SK-N-SH treated with all-trans-retinoic acid at 6 μM for 48 hours (cell line): ENCODE measurements around the gene PTPRG.
A peak's percentile ranks its signal among the peaks of the same experiment; 100 is the strongest.

Experiments used
- ARNTL ChIP-seq: fragments of 450-650 bp; formaldehyde crosslinking; IDR thresholded peaks from 2 replicates; pipeline ENCODE4 v1.5.0; 2020; ENCODE audit warnings: low read depth, mild to moderate bottlenecking, moderate library complexity, borderline replicate concordance
- CSDC2 ChIP-seq: fragments of 250-450 bp; sonication (Bioruptor Pico); IDR thresholded peaks from 2 replicates; pipeline ENCODE4 v1.5.0; 2020; ENCODE audit warnings: mild to moderate bottlenecking, moderate library complexity
- ISL1 ChIP-seq: fragments of 250-450 bp; sonication (Bioruptor Pico); IDR thresholded peaks from 2 replicates; pipeline ENCODE4 v2.1.2; 2022; ENCODE audit warnings: mild to moderate bottlenecking, moderate library complexity
- ZC3H10 ChIP-seq: fragments of 250-450 bp; sonication (Bioruptor Pico); IDR thresholded peaks from 2 replicates; pipeline ENCODE4 v1.5.1; 2021; ENCODE audit warnings: mild to moderate bottlenecking, moderate library complexity
- ZFP3 ChIP-seq: fragments of 250-450 bp; sonication (Bioruptor Pico); IDR thresholded peaks from 2 replicates; pipeline ENCODE4 v1.5.0; 2020; ENCODE audit warnings: mild to moderate bottlenecking, moderate library complexity
- ZFP30 ChIP-seq: fragments of 450-650 bp; formaldehyde crosslinking; IDR thresholded peaks from 2 replicates; pipeline ENCODE4 v1.5.0; 2022; ENCODE audit warnings: mild to moderate bottlenecking, moderate library complexity
- TF ChIP-seq, protein P1 (sequence below): fragments of 250-450 bp; sonication (Bioruptor Pico); IDR thresholded peaks from 2 replicates; pipeline ENCODE4 v1.5.1; 2020; ENCODE audit warnings: low read depth, mild to moderate bottlenecking, moderate library complexity
- TF ChIP-seq, protein P2 (sequence below): fragments of 250-450 bp; sonication (Bioruptor Pico); IDR thresholded peaks from 2 replicates; pipeline ENCODE4 v1.5.1; 2021; ENCODE audit warnings: mild to moderate bottlenecking, moderate library complexity
- TF ChIP-seq, protein P3 (sequence below): fragments of 250-450 bp; sonication (Bioruptor Pico); IDR thresholded peaks from 2 replicates; pipeline ENCODE4 v1.5.0; 2020; ENCODE audit warnings: mild to moderate bottlenecking, moderate library complexity
- TF ChIP-seq, protein P4 (sequence below): fragments of 250-450 bp; sonication (Bioruptor Pico); IDR thresholded peaks from 2 replicates; pipeline ENCODE4 v1.8.0; 2020; ENCODE audit warnings: mild to moderate bottlenecking, moderate library complexity, borderline replicate concordance

DNA sequence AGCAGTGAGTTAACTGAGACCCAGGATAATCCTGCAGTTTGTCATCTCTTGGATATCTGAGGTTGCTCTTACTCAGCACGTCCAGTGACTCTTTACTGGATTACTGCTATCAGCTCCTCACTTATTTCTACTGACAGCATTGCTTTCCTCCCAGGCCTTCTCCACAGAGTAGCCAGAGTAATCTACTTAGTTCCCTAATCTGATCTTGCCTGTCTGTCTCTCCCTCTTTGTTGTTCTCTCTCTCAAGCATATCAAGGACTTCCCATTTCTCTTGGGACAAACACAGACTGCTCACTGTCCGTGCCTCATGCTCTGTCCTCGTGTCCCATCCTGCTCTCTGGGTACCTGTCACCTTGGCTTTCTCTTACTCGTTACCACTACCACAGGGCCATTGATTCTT lies 435.7 kb downstream of the PTPRG start:
- TF ChIP-seq ARNTL (CRISPR knock-in tag) (no peak), ZC3H10 (CRISPR knock-in tag) (no peak), ZFP3 (CRISPR knock-in tag) (peak; percentile 44; the same call in 1 of the 2 replicates), ISL1 (peak; percentile 48), ZFP30 (CRISPR knock-in tag) (no peak), CSDC2 (CRISPR knock-in tag) (no peak)
- TF ChIP-seq, protein P1, sequence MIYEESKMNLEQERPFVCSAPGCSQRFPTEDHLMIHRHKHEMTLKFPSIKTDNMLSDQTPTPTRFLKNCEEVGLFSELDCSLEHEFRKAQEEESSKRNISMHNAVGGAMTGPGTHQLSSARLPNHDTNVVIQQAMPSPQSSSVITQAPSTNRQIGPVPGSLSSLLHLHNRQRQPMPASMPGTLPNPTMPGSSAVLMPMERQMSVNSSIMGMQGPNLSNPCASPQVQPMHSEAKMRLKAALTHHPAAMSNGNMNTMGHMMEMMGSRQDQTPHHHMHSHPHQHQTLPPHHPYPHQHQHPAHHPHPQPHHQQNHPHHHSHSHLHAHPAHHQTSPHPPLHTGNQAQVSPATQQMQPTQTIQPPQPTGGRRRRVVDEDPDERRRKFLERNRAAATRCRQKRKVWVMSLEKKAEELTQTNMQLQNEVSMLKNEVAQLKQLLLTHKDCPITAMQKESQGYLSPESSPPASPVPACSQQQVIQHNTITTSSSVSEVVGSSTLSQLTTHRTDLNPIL (CRISPR knock-in tag) = no peak
- TF ChIP-seq, protein P2, sequence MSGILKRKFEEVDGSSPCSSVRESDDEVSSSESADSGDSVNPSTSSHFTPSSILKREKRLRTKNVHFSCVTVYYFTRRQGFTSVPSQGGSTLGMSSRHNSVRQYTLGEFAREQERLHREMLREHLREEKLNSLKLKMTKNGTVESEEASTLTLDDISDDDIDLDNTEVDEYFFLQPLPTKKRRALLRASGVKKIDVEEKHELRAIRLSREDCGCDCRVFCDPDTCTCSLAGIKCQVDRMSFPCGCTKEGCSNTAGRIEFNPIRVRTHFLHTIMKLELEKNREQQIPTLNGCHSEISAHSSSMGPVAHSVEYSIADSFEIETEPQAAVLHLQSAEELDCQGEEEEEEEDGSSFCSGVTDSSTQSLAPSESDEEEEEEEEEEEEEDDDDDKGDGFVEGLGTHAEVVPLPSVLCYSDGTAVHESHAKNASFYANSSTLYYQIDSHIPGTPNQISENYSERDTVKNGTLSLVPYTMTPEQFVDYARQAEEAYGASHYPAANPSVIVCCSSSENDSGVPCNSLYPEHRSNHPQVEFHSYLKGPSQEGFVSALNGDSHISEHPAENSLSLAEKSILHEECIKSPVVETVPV = no peak
- TF ChIP-seq, protein P3, sequence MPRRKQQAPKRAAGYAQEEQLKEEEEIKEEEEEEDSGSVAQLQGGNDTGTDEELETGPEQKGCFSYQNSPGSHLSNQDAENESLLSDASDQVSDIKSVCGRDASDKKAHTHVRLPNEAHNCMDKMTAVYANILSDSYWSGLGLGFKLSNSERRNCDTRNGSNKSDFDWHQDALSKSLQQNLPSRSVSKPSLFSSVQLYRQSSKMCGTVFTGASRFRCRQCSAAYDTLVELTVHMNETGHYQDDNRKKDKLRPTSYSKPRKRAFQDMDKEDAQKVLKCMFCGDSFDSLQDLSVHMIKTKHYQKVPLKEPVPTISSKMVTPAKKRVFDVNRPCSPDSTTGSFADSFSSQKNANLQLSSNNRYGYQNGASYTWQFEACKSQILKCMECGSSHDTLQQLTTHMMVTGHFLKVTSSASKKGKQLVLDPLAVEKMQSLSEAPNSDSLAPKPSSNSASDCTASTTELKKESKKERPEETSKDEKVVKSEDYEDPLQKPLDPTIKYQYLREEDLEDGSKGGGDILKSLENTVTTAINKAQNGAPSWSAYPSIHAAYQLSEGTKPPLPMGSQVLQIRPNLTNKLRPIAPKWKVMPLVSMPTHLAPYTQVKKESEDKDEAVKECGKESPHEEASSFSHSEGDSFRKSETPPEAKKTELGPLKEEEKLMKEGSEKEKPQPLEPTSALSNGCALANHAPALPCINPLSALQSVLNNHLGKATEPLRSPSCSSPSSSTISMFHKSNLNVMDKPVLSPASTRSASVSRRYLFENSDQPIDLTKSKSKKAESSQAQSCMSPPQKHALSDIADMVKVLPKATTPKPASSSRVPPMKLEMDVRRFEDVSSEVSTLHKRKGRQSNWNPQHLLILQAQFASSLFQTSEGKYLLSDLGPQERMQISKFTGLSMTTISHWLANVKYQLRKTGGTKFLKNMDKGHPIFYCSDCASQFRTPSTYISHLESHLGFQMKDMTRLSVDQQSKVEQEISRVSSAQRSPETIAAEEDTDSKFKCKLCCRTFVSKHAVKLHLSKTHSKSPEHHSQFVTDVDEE (CRISPR knock-in tag) = no peak
- TF ChIP-seq, protein P4, sequence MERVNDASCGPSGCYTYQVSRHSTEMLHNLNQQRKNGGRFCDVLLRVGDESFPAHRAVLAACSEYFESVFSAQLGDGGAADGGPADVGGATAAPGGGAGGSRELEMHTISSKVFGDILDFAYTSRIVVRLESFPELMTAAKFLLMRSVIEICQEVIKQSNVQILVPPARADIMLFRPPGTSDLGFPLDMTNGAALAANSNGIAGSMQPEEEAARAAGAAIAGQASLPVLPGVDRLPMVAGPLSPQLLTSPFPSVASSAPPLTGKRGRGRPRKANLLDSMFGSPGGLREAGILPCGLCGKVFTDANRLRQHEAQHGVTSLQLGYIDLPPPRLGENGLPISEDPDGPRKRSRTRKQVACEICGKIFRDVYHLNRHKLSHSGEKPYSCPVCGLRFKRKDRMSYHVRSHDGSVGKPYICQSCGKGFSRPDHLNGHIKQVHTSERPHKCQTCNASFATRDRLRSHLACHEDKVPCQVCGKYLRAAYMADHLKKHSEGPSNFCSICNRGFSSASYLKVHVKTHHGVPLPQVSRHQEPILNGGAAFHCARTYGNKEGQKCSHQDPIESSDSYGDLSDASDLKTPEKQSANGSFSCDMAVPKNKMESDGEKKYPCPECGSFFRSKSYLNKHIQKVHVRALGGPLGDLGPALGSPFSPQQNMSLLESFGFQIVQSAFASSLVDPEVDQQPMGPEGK = no peak
